PFSK-1 (cell line): ENCODE measurements around the gene CACNG6.

ENCODE experiments used
- POLR2AphosphoS5 ChIP-seq: IDR thresholded peaks from 2 replicates; pipeline ENCODE4 v1.6.1; 2012; ENCODE audit warnings: low read depth, mild to moderate bottlenecking, control low read depth, low read length, moderate library complexity
- SIN3A ChIP-seq: IDR thresholded peaks from 2 replicates; pipeline ENCODE4 v1.6.1; 2012; ENCODE audit warnings: mild to moderate bottlenecking, low read length, moderate library complexity, borderline replicate concordance; ENCODE audit not compliant: insufficient read depth

- TF ChIP-seq POLR2AphosphoS5 = no peak
- TF ChIP-seq SIN3A = no peak
Measured at GRCh38 chr19:54013866-54014265, 22.4 kb downstream of the CACNG6 start.
